HG03039 (cell line): ENCODE data around the gene B4GAT1.
A peak's percentile ranks its signal among the peaks of the same experiment; 100 is the strongest.
"Not testable (repeated sequence)": the region's sequence is repeated elsewhere in the genome, so short reads cannot be mapped to it uniquely, and the experiment has no call there.

Source experiments
- ATAC-seq: cut with Tn5 transposase; IDR thresholded peaks from one replicate; pipeline ENCODE4 v1.9.1; 2021; ENCODE audit warnings: mild to moderate bottlenecking, moderate library complexity; ENCODE audit not compliant: unreplicated experiment

The B4GAT1 gene

DNA sequence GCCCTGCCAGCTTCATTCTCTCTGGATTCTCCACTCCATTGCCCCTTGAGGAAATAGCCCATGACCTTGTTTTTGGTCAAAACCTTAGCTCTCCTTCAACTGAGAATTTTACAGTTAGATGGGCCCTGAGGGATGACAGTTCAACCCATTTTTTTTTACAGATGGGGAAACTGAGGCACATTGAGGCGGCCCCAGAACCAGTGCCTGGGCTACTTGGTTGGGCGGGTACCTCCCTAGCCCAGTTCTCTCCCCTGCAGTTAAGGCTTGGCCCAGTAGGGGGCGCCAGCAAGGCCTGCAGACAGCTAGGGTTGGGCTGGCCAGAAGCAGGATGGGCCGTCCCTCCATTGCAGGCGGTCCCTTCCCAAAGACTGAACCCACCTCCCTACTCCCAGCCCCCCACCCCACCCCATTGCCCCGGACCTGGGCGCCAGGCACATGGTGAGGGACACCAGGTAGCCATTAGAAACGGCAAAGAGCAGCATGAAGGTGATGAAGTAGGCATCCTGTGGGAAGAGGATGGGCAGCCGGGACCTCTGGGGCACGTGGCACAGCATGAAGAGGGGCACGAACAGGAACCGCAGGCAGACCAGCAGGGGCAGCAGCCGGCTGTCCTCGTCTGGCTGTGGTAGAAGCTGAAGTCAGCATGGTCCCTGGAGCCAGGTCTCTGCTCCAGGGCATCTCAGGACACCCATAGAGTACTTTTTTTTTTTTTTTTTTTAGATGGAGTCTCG lies 16.5 kb upstream of the B4GAT1 start:
- ATAC-seq = no peak

DNA sequence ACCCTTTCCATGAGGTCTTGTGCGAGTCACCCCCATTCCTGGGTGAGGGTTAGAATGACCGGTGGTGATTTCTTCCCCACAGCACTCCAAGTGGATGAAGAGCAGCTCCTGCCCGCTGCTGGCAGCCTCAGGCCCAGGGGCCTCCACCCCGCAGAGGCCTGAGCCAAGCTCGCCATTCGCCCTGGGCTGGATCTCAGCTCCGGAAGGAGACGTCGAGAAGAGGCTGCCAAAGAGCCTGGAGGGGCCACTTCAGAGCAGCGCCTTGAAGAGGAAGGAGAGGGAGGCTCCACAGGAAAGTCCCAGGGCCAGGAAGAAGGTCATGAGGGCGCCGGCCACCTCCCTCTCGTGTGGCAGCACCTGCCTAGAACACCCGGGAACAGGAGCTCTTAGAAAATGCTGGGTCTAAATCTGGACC lies 15.8 kb upstream of the B4GAT1 start:
- ATAC-seq = no peak

DNA sequence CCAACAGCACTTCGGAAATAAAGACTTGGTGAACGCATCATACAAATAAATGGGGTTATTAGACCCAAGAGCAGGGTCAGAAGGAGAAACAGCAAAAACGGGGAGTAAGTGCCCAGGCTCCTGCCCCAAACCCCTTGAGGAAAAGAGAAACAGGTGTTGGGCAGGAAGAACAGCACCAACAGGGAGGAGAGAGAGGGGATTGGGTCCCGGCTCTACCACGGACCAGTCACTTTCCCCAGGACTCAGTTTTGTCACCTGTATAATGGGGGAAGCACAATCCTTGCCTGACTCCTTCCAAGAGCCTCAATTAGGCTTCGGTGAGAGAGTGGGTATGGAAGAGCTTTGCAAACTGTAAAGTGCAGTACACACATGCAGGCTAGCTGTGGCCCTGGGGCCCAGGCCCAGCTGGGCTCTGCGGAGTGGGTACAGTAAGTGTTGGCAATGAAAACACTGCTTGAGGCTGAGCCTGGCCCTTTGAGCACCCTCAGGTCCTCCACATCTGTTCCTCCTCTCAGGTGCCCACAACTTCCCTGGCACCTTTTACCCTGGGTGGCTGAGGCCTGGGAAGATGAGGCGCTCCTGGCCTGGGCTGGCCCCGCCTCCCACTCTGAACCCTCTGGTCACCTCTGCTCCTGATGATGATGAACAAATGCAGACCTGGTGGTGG lies 15.2 kb upstream of the B4GAT1 start:
- no peak for ATAC-seq

DNA sequence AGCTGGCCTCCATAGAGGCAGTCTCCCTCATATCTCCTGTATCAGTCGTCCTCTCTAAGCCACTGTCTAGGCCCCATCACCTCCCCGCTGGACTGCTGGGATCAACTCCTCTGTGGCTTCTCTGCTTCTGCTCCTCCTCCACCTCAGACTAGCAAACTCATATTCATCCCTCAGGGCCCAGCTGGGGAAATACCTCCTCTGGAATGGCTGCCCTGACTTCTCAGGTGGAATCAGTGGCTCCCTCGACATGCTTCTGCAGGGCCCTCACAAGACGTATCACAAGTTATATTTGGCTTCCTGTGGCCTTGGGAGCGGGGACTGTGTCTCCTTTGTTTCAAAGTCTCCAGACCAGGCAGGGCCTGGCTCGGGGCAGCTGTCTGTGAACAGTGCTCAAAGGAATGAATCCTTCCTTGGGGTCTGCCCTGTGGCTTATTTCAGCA lies 14.1 kb upstream of the B4GAT1 start:
- ATAC-seq = no peak

DNA sequence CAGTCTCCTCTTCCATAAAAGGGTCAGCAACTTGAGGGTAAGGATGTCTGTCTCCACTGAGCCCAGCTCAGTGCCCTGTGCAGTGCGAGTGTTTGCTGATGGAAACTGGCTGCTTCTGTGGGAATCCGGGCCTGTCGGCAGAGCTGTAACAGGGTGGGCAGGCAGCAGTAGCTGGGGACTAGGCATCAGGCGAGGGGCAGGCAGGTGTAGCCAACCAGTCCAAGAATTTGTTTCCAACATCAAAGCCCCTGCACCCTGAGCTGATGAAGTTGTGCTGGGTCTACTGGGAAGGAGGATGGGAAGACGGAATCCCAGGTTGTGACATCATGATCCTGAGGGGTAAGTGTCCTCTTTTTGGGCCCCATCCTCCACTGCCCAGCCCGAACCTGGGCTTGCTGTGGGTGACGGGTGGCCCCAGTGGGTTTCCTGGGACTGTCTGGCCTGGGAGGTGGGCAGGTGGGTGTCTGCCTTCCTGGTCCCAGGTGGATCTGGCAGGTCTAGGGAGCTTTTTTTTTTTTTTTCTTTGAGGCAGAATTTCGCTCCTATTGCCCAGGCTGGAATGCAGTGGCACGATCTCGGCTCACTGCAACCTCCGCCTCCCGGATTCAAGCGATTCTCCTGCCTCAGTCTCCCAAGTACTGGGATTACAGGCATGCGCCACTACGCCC lies 13.1 kb upstream of the B4GAT1 start:
- no peak for ATAC-seq

GRCh38 chr11:66359662-66360087 lies 12.2 kb upstream of the B4GAT1 start:
- ATAC-seq = no peak

DNA sequence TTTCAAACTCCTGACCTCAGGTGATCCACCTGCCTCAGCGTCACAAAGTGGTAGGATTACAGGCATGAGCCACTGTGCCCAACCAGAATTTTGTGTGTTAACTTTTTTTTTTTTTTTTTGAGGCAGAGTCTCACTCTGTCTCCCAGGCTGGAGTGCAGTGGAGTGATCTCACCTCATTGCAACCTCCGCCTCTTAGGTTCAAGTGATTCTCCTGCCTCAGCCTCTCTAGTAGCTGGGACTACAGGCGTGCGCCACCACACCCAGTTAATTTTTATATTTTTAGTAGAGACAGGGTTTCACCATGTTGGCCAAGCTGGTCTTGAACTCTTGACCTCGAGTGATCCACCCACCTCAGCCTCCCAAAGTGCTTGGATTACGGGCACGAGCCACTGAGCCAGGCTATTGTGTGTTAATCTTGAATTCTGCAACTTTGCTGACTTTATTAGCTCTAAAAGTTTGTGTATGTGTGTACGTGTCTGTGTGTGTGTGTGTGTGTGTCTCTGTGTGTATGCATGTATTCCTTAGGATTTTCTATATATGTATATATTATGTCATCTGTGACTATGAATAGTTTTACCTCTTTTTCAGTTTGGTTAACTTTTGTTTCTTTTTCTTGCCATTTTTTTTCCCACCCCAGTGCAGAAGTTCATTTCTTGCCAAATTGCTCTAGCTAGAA lies 3.3 kb upstream of the B4GAT1 start:
- ATAC-seq = not testable (repeated sequence)

DNA sequence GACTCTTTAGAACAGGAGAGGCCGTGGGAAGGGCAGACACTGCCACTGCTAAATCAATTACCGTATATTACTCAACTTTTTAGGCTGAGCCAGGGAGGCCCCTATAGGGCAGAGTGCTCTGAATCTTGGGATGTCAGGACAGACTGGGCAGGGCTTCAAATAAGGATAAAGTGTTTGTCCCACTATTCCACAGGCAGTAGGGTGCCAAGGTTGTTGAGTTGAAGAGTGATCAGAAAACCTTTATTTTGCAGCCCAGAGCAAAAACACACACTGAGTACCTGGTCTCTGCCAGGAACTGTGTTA lies 1.6 kb upstream of the B4GAT1 start:
- no peak for ATAC-seq

GRCh38 chr11:66346476-66347424 lies 679 bp downstream of the B4GAT1 start:
- ATAC-seq = no peak

GRCh38 chr11:66345316-66345649 lies 2.1 kb downstream of the B4GAT1 start:
- ATAC-seq = no peak

- ATAC-seq = peak; percentile 60
These were observed 2.7 kb downstream of the B4GAT1 start, which contains the start of gene BRMS1 for GRCh38 chr11:66344550-66345315. TSS of gene BRMS1 (minus strand) at chr11:66345104. CDS start at chr11:66342234, 2,870 bp downstream.

- ATAC-seq = no peak
These were observed 4.3 kb downstream of the B4GAT1 start for GRCh38 chr11:66343176-66343575.

DNA sequence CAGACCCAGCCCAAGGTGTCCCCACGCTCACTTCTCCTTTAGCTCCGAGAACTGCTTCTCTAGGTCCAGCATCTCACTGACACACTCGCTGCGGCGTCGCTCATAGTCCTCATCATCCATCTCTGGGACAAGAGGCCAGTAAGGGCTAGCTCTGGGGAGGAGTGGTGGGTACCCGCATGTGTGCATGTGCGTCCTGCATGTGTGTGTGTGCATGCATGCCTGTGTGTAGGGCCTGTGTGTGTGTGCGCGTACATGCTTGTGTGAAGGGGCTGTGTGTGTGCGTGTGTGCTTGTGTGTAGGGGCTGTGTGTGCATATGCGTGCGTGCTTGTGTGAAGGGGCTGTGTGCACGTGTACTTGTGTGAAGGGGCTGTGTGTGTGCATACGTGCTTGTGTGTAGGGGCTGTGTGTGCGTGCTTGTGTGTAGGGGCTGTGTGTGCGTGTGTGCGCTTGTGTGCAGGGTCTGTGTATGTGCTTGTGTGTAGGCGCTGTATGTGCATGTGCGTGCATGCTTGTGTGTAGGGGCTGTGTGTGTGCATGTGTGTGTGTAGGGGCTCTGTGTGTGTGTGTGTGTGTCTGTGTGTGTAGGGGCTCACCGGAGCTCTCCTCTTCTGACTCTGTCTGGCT lies 5.8 kb downstream of the B4GAT1 start:
- no peak for ATAC-seq

- no peak for ATAC-seq
These were observed 6.6 kb downstream of the B4GAT1 start for GRCh38 chr11:66340596-66341501.

- no peak for ATAC-seq
These were observed 7.5 kb downstream of the B4GAT1 start for GRCh38 chr11:66339686-66340483.

- no peak for ATAC-seq
These were observed 8.2 kb downstream of the B4GAT1 start for GRCh38 chr11:66339162-66339675.
